Hepatocyte (in vitro differentiated cells): Measurements from ENCODE around the gene TYROBP.

Experiments used
- CTCF ChIP-seq: fragments of 200-600 bp; sonication (generic); IDR thresholded peaks from 2 replicates; pipeline ENCODE4 v1.5.1; 2016; ENCODE audit warnings: antibody characterized with exemption, mild to moderate bottlenecking; ENCODE audit not compliant: poor library complexity
- EZH2phosphoT487 ChIP-seq: fragments of 200-600 bp; sonication (generic); IDR thresholded peaks from one replicate; pipeline ENCODE4 v1.6.1; 2018; ENCODE audit warnings: antibody characterized with exemption, mild to moderate bottlenecking, low read depth, moderate library complexity; ENCODE audit not compliant: unreplicated experiment, severe bottlenecking

- no peak for TF ChIP-seq CTCF
- TF ChIP-seq EZH2phosphoT487, result no peak
These were observed 8.4 kb downstream of the TYROBP start for GRCh38 chr19:35899547-35900214.
